GM12878 (cell line): ENCODE results near the gene SAP130. TPM values are rescaled to one million over a fixed set of nuclear protein-coding genes. Genes with fewer than 3 reads are reported as not detected.

Experiments
- ATAC-seq: fragments of 200-7000 bp; cut with Tn5 transposase; 3 replicates; pipeline ENCODE4 v1.9.1; 2020; ENCODE audit warnings: mild to moderate bottlenecking, moderate library complexity
- BruUV-seq: library from RNA; stranded (reverse); fragments of 400-500 nt; replicated peaks from 2 replicates; lab custom pipeline; 2021; lab: Mats Ljungman, UMichigan
- CTCF ChIA-PET: fragments of 300-600 bp; sonication (Branson Sonifier 250); formaldehyde crosslinking; extraction: SDS; loops from one replicate; lab custom pipeline; 2021; ENCODE audit warnings: inconsistent platforms; lab: Yijun Ruan, JAX
- POLR2A ChIA-PET: fragments of 350-600 bp; formaldehyde crosslinking; extraction: SDS; loops from one replicate; lab custom pipeline; 2021; ENCODE audit warnings: inconsistent platforms; lab: Charles Lee
- RAD21 ChIA-PET: fragments of 300-600 bp; sonication (Branson Sonifier 250); formaldehyde crosslinking; loops from one replicate; lab custom pipeline; 2023; ENCODE audit warnings: antibody characterized with exemption; ENCODE audit not compliant: unreplicated experiment; lab: Charles Lee
- SMC1A ChIA-PET: fragments of 300-600 bp; sonication (Branson Sonifier 250); formaldehyde crosslinking; loops from one replicate; lab custom pipeline; 2023; ENCODE audit not compliant: unreplicated experiment, uncharacterized antibody; lab: Charles Lee
- DNase-seq: peaks from one replicate; pipeline ENCODE4 v3.0.0-alpha.2; 2011; ENCODE audit warnings: low read depth, low spot score
- FAIRE-seq: peaks from 3 replicates; lab custom pipeline; 2011; peaks lifted over from hg19 to GRCh38; lab: Jason Lieb, UNC
- H2AFZ ChIP-seq: 2 replicates; pipeline ENCODE4 v1.6.0; 2011; ENCODE audit warnings: low read depth, low read length, control low read depth; ENCODE audit not compliant: control insufficient read depth
- H3K27ac ChIP-seq: 2 replicates; pipeline ENCODE4 v1.5.1; 2011; ENCODE audit warnings: control low read depth; ENCODE audit not compliant: control insufficient read depth, insufficient read depth
- H3K27me3 ChIP-seq, 2 experiments: replicated peaks in 1 of 2; 2 replicates each; pipeline versions ENCODE4 v1.6.0 to v1.6.1; 2011; ENCODE audit warnings: low read length in 1 of 2; ENCODE audit not compliant: control insufficient read depth in 2 of 2, insufficient read depth in 2 of 2
- H3K36me3 ChIP-seq, 2 experiments: 2 replicates each; pipeline ENCODE4 v1.5.1; 2011; ENCODE audit warnings: low read length in 1 of 2; ENCODE audit not compliant: control insufficient read depth in 2 of 2, insufficient read depth in 2 of 2
- H3K4me1 ChIP-seq: 2 replicates; pipeline ENCODE4 v1.6.1; 2011; ENCODE audit warnings: mild to moderate bottlenecking, low read length, moderate library complexity, mixed read lengths; ENCODE audit not compliant: control insufficient read depth, insufficient read depth
- H3K4me2 ChIP-seq: 2 replicates; pipeline ENCODE4 v1.6.0; 2011; ENCODE audit warnings: control low read depth; ENCODE audit not compliant: control insufficient read depth, insufficient read depth
- H3K4me3 ChIP-seq: fragments of 200-600 bp; sonication (generic); 2 replicates; pipeline ENCODE4 v1.5.1; 2016
- H3K79me2 ChIP-seq: 2 replicates; pipeline ENCODE4 v1.6.0; 2011; ENCODE audit warnings: low read length; ENCODE audit not compliant: control insufficient read depth, insufficient read depth
- H3K9ac ChIP-seq: 2 replicates; pipeline ENCODE4 v1.8.0; 2011; ENCODE audit warnings: low read length, control low read depth, mixed read lengths; ENCODE audit not compliant: control insufficient read depth, insufficient read depth
- H3K9me3 ChIP-seq: replicated peaks from 3 replicates; pipeline ENCODE4 v1.5.1; 2011; ENCODE audit warnings: mild to moderate bottlenecking, low read length; ENCODE audit not compliant: control insufficient read depth, insufficient read depth
- H4K20me1 ChIP-seq: 2 replicates; pipeline ENCODE4 v1.6.0; 2011; ENCODE audit not compliant: control insufficient read depth, insufficient read depth
- ASH2L ChIP-seq: fragments of 300-600, 200-600 bp; sonication (generic); IDR thresholded peaks from 2 replicates; pipeline ENCODE4 v1.6.1; 2017; ENCODE audit warnings: low read depth, mild to moderate bottlenecking, borderline replicate concordance
- BRCA1 ChIP-seq: IDR thresholded peaks from 2 replicates; pipeline ENCODE4 v1.6.1; 2011; ENCODE audit warnings: low read depth, low read length, improper control_type of control experiment
- MEF2B ChIP-seq: fragments of 450-650 bp; IDR thresholded peaks from 2 replicates; pipeline ENCODE4 v1.6.1; 2018; ENCODE audit warnings: mild to moderate bottlenecking, moderate library complexity; ENCODE audit not compliant: partially characterized antibody, poor library complexity, severe bottlenecking
- MTA2 ChIP-seq: fragments of 450-650 bp; IDR thresholded peaks from 2 replicates; pipeline ENCODE4 v1.6.1; 2016; ENCODE audit warnings: low read depth, mild to moderate bottlenecking, moderate library complexity
- NRF1 ChIP-seq: conservative IDR thresholded peaks from 2 replicates; pipeline ENCODE4 v1.6.1; 2011; ENCODE audit warnings: mild to moderate bottlenecking, low read depth, low read length, improper control_type of control experiment
- PAX8 ChIP-seq: fragments of 450-650 bp; IDR thresholded peaks from 2 replicates; pipeline ENCODE4 v1.6.1; 2017; ENCODE audit warnings: mild to moderate bottlenecking, moderate library complexity
- PBX3 ChIP-seq: IDR thresholded peaks from 2 replicates; pipeline ENCODE4 v1.6.1; 2011; ENCODE audit warnings: mild to moderate bottlenecking, low read depth, low read length, moderate library complexity; ENCODE audit not compliant: insufficient replicate concordance
- PKNOX1 ChIP-seq: fragments of 450-650 bp; IDR thresholded peaks from 2 replicates; pipeline ENCODE4 v1.6.1; 2016; ENCODE audit warnings: mild to moderate bottlenecking
- RB1 ChIP-seq: fragments of 450-650 bp; formaldehyde crosslinking; IDR thresholded peaks from 2 replicates; pipeline ENCODE4 v1.6.1; 2017; ENCODE audit warnings: mild to moderate bottlenecking, borderline replicate concordance
- TCF3 ChIP-seq: IDR thresholded peaks from 2 replicates; pipeline ENCODE4 v1.6.1; 2012; ENCODE audit warnings: low read depth, mild to moderate bottlenecking, low read length, borderline replicate concordance; ENCODE audit not compliant: insufficient read depth
- WGBS: methylation state at CpG from one replicate; pipeline ENCODE4 v1.1.6; 2016; ENCODE audit warnings: low lambda C conversion rate; ENCODE audit not compliant: insufficient replicate concordance, insufficient coverage; ENCODE audit errors: missing lambda C conversion rate; 5-methylcytosine and 5-hydroxymethylcytosine counted together
- in situ Hi-C: fragments of 300-500 bp; cut with MboI; formaldehyde crosslinking; loops from 9 replicates; pipeline ENCODE4 v1.14.3; 2018; ENCODE audit warnings: mixed read lengths
- intact Hi-C: fragments of 100-400 bp; cut with micrococcal nuclease; formaldehyde crosslinking; loops from one replicate; pipeline ENCODE4 v1.14.2; 2022; ENCODE audit not compliant: unreplicated experiment
- polyA plus RNA-seq, 11 experiments: library from polyadenylated mRNA; depleted of rRNA in 4 of 11; unstranded in 6 of 11; stranded (reverse) in 5 of 11; fragments of >200 nt; fragmentation: Nextera tagmentation in 4 of 11; fragmentation: Illumina TruSeq in 1 of 11; extraction: Ambion mirVana in 4 of 11; extraction: Trizol in 1 of 11; gene quantifications; 1 replicate in 1 of 11; 2 replicates in 10 of 11; pipeline versions ENCODE4 v1.2.1 to v1.2.3, GENCODE V29; 2011 to 2016; ENCODE audit warnings: inconsistent platforms in 2 of 11, missing spikeins in 2 of 11, low read depth in 1 of 11
- total RNA-seq, 4 experiments: library from RNA; depleted of rRNA in 3 of 4; stranded (reverse); fragments of >200 nt in 3 of 4; fragmentation: Illumina TruSeq in 1 of 4; extraction: Trizol in 1 of 4; gene quantifications; 2 replicates each; pipeline versions ENCODE4 v1.2.1 to v1.2.3, GENCODE V29; 2013 to 2021
- TF ChIP-seq, protein P1 (sequence below): IDR thresholded peaks from 2 replicates; pipeline ENCODE4 v1.6.1; 2011; ENCODE audit warnings: low read depth, low read length, improper control_type of control experiment, borderline replicate concordance
- TF ChIP-seq, protein P2 (sequence below), 3 experiments: IDR thresholded peaks in 2 of 3; conservative IDR thresholded peaks in 1 of 3; 2 replicates each; pipeline ENCODE4 v1.5.1; 2011; ENCODE audit warnings: low read depth in 3 of 3, low read length in 3 of 3, mild to moderate bottlenecking in 3 of 3, control low read depth in 2 of 3, moderate library complexity in 2 of 3, inconsistent platforms in 1 of 3, mixed read lengths in 1 of 3; ENCODE audit not compliant: control insufficient read depth in 2 of 3, insufficient read depth in 1 of 3; ENCODE audit errors: extremely low read depth in 1 of 3
- TF ChIP-seq, protein P3 (sequence below): IDR thresholded peaks from 2 replicates; pipeline ENCODE4 v1.6.1; 2011; ENCODE audit warnings: borderline replicate concordance, low read depth, mild to moderate bottlenecking, moderate library complexity, mixed read lengths, low read length; ENCODE audit not compliant: insufficient read depth; ENCODE audit errors: extremely low read length

SAP130 gene
- total and polyA plus RNA-seq, 10 of the 15 experiments (the other 5 are each of a cell fraction or from before 2014, with no cell fraction given): 5.0 to 26.2 (median 9.9) TPM

GRCh38 chr2:128054104-128054885, 26.4 kb upstream of the SAP130 start (continued):
- no peak for TF ChIP-seq PBX3
- no peak for TF ChIP-seq TCF3
- TF ChIP-seq BRCA1: no peak

- H3K36me3 ChIP-seq: no peaks in the 10 kb centered on the region
- ChIA-PET SMC1A (no interaction called here), CTCF (no interaction called here), POLR2A (interaction anchor here (1.4 kb wide), 1 partner anchor 9 kb away, joined by 5 read pairs; no protein-coding TSS in a partner anchor), RAD21 (no interaction called here)
- TF ChIP-seq NRF1: no peak
- no peak for TF ChIP-seq ASH2L
- no peak for TF ChIP-seq MTA2
- TF ChIP-seq, protein P1, sequence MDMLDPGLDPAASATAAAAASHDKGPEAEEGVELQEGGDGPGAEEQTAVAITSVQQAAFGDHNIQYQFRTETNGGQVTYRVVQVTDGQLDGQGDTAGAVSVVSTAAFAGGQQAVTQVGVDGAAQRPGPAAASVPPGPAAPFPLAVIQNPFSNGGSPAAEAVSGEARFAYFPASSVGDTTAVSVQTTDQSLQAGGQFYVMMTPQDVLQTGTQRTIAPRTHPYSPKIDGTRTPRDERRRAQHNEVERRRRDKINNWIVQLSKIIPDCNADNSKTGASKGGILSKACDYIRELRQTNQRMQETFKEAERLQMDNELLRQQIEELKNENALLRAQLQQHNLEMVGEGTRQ: no peak
- TF ChIP-seq, protein P2, sequence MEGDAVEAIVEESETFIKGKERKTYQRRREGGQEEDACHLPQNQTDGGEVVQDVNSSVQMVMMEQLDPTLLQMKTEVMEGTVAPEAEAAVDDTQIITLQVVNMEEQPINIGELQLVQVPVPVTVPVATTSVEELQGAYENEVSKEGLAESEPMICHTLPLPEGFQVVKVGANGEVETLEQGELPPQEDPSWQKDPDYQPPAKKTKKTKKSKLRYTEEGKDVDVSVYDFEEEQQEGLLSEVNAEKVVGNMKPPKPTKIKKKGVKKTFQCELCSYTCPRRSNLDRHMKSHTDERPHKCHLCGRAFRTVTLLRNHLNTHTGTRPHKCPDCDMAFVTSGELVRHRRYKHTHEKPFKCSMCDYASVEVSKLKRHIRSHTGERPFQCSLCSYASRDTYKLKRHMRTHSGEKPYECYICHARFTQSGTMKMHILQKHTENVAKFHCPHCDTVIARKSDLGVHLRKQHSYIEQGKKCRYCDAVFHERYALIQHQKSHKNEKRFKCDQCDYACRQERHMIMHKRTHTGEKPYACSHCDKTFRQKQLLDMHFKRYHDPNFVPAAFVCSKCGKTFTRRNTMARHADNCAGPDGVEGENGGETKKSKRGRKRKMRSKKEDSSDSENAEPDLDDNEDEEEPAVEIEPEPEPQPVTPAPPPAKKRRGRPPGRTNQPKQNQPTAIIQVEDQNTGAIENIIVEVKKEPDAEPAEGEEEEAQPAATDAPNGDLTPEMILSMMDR (IDR thresholded peaks at IDR 0.05 in 2 of 3, conservative IDR thresholded peaks at IDR 0.05 in 1 of 3; ENCODE audit: control insufficient read depth in 2 of 3, extremely low read depth in 1 of 3, insufficient read depth in 1 of 3, low read depth in 3 of 3, low read length in 3 of 3): no peak
- TF ChIP-seq, protein P3, sequence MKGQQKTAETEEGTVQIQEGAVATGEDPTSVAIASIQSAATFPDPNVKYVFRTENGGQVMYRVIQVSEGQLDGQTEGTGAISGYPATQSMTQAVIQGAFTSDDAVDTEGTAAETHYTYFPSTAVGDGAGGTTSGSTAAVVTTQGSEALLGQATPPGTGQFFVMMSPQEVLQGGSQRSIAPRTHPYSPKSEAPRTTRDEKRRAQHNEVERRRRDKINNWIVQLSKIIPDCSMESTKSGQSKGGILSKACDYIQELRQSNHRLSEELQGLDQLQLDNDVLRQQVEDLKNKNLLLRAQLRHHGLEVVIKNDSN: no peak
- no peak for TF ChIP-seq MEF2B
- TF ChIP-seq PAX8: no peak
- no peak for TF ChIP-seq RB1
- TF ChIP-seq PKNOX1: no peak
- H2AFZ ChIP-seq: no peak overlapping the region
- BruUV-seq: no TSS peak
- WGBS: 85% methylated on average over 12 of the region's 12 CpGs
- no peaks in the 10 kb centered on the region for H3K79me2 ChIP-seq
- DNase-seq: no peak
- no peak overlapping the region for H3K4me2 ChIP-seq
- H3K4me1 ChIP-seq: no peaks in the 10 kb centered on the region
- H3K27ac ChIP-seq: no peak overlapping the region
- H3K27me3 ChIP-seq: no peaks in the 10 kb centered on the region; a peak in 1 of 4 replicates
- no peak overlapping the region for H3K9ac ChIP-seq
- no peaks in the 10 kb centered on the region; the same call in 2 of the 3 replicates for H3K9me3 ChIP-seq
- in situ Hi-C loops: no loop called here
- no peaks in the 10 kb centered on the region for H4K20me1 ChIP-seq
- no peak for FAIRE-seq
- ATAC-seq: no peak
- intact Hi-C loops: no loop called here
- H3K4me3 ChIP-seq: no peak overlapping the region
Measured at GRCh38 chr2:128053331-128053730, 25.5 kb upstream of the SAP130 start.
